Upper lobe of left lung (tissue), 6 donors: ENCODE results near the gene KRT6C. TPM values are rescaled to one million over a fixed set of nuclear protein-coding genes. Genes with fewer than 3 reads are reported as not detected.
A peak's percentile ranks its signal among the peaks of the same experiment; 100 is the strongest.

Experiments
- ATAC-seq, 2 donors: fragments of 200-7000 bp; cut with Tn5 transposase; one replicate each; pipeline ENCODE4 v1.9.1; 2022; ENCODE audit warnings: mild to moderate bottlenecking in 2 of 2, moderate library complexity in 2 of 2; ENCODE audit not compliant: low FRiP score in 2 of 2
- DNase-seq, 2 donors: peaks; one replicate each; pipeline ENCODE4 v3.0.0-alpha.2; 2019 to 2020
- H3K27ac ChIP-seq, 4 donors: fragments of 200-600 bp; sonication (generic); one replicate each; pipeline ENCODE4 v1.5.1; 2016 to 2019
- H3K27me3 ChIP-seq, 4 donors: fragments of 200-600 bp; sonication (generic); one replicate each; pipeline ENCODE4 v1.5.1; 2017 to 2019
- H3K36me3 ChIP-seq, 4 donors: fragments of 200-600 bp; sonication (generic); one replicate each; pipeline ENCODE4 v1.5.1; 2016 to 2019
- H3K4me1 ChIP-seq, 4 donors: fragments of 200-600 bp; sonication (generic); one replicate each; pipeline ENCODE4 v1.5.1; 2018 to 2019
- H3K4me3 ChIP-seq, 4 donors: fragments of 200-600 bp; sonication (generic); one replicate each; pipeline ENCODE4 v1.5.1; 2017 to 2019; ENCODE audit warnings: mild to moderate bottlenecking in 2 of 4, moderate library complexity in 1 of 4
- H3K9me3 ChIP-seq, 4 donors: fragments of 200-600 bp; sonication (generic); one replicate each; pipeline ENCODE4 v1.5.1; 2018 to 2019
- EP300 ChIP-seq, 4 donors: sonication (generic); formaldehyde crosslinking; IDR thresholded peaks; one replicate each; pipeline ENCODE4 v1.5.1; 2017; ENCODE audit warnings: antibody characterized with exemption in 4 of 4, control low read depth in 2 of 4
- POLR2A ChIP-seq, 4 donors: fragments of 450-650 bp; IDR thresholded peaks; one replicate each; pipeline ENCODE4 v1.5.1; 2016 to 2017; ENCODE audit warnings: antibody characterized with exemption in 4 of 4, mild to moderate bottlenecking in 2 of 4
- POLR2AphosphoS5 ChIP-seq, 2 donors: sonication (generic); formaldehyde crosslinking; IDR thresholded peaks; one replicate each; pipeline ENCODE4 v1.5.1; 2017; ENCODE audit warnings: antibody characterized with exemption in 2 of 2
- WGBS, 2 donors: methylation state at CpG; one replicate each; pipeline ENCODE4 v1.1.5; 2017 to 2018; 5-methylcytosine and 5-hydroxymethylcytosine counted together
- total RNA-seq, 6 donors: library from RNA; depleted of rRNA in 4 of 6; stranded (reverse); fragments of >200 nt in 4 of 6; gene quantifications; one replicate each; pipeline versions ENCODE4 v1.1.0 to v1.2.1, GENCODE V29; 2016 to 2021
- TF ChIP-seq, protein P1 (sequence below), 6 experiments: fragments of 450-650 bp in 4 of 6; fragments of 200-600 bp in 2 of 6; sonication (generic) in 2 of 6; IDR thresholded peaks; one replicate each; pipeline ENCODE4 v1.5.1; 2016 to 2019; ENCODE audit warnings: antibody characterized with exemption in 6 of 6
- donor health status: DM: no; HTN: no; CAD: no; lungs with moderate emphysema.
- donor health status: DM: no; HTN: yes; CAD: no; lungs with severe emphysema.

KRT6C gene
- total RNA-seq, 6 donors from 2014 or later, result not detected

DNA sequence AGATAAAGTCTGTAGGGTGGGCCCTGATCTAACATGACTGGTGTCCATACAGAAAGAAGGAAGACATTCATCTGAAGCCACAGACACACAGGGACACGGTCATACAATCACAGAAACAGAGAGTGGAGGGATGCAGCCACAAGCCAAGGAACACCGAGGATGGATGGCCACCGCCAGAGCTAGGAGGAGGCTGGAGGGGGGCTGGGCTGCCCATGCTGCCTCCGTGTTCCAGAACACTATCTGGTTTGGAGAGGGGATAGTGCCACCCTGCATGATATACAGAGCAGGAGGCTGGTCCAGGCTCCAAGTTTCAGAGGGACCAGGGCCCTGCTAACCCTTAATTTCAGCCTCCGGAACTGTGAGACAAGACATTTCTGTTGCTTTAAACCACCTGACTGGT, 48.1 kb downstream of the KRT6C start:
- H3K4me1 ChIP-seq, result no peaks in the 10 kb centered on the region
- no peaks in the 10 kb centered on the region for H3K27me3 ChIP-seq
- DNase-seq (no peak), ATAC-seq (no peak)
- no peak overlapping the region for H3K4me3 ChIP-seq
- no peak overlapping the region for H3K27ac ChIP-seq
- no peaks in the 10 kb centered on the region for H3K9me3 ChIP-seq
- no peaks in the 10 kb centered on the region for H3K36me3 ChIP-seq
- 78 to 99% methylated on average over 5 of the region's 5 CpGs for WGBS, 2 donors
- TF ChIP-seq POLR2AphosphoS5 (IDR thresholded peaks at IDR 0.05) (no peak), POLR2A (IDR thresholded peaks at IDR 0.05) (no peak), EP300 (IDR thresholded peaks at IDR 0.05) (no peak)
- TF ChIP-seq, protein P1, sequence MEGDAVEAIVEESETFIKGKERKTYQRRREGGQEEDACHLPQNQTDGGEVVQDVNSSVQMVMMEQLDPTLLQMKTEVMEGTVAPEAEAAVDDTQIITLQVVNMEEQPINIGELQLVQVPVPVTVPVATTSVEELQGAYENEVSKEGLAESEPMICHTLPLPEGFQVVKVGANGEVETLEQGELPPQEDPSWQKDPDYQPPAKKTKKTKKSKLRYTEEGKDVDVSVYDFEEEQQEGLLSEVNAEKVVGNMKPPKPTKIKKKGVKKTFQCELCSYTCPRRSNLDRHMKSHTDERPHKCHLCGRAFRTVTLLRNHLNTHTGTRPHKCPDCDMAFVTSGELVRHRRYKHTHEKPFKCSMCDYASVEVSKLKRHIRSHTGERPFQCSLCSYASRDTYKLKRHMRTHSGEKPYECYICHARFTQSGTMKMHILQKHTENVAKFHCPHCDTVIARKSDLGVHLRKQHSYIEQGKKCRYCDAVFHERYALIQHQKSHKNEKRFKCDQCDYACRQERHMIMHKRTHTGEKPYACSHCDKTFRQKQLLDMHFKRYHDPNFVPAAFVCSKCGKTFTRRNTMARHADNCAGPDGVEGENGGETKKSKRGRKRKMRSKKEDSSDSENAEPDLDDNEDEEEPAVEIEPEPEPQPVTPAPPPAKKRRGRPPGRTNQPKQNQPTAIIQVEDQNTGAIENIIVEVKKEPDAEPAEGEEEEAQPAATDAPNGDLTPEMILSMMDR (IDR thresholded peaks at IDR 0.05), result no peak

DNA sequence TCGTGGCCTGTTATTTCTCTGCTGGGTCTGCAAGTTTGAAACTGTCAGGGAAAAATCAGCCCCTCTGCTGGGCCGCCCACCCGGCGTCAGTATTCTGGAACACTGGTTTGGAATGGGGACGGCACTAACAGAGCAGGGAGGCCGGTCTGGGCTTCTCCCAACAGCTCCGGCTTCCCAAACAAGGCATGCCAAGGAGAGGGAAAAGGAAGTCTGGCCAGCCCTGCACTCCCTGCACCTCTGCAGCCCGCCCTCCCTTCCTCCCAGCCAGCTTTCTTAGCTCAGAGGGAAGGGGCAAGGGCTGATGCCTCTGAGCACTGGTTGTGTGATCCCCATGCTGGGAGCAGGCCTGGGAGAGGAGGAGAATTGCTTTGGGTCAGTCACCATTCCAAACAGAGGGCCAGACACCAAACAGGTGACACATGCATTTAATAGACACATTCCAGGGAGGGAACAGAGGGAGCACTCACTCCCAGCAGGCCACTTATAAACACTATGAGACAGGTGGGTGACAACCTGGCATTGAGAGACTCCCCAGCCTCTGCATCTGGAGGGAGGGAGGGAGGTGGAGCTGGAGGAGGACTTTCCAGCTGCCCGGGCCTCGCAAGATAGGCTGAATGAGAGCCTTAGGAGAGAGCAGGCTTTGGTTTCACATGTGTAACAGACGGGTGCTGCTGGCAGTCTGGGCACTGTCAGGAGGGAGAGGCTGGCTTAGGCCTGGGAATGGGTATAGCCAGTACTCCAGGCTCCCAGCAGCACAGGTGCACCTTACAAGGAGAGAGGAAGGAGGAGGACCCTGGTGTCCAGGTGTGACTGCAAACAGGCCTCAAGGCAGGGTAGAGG, 49.7 kb downstream of the KRT6C start:
- no peak for TF ChIP-seq EP300 (IDR thresholded peaks at IDR 0.05)
- TF ChIP-seq, protein P1 (IDR thresholded peaks at IDR 0.05), result no peak
- TF ChIP-seq POLR2A (IDR thresholded peaks at IDR 0.05), result no peak
- H3K27ac ChIP-seq, result peak overlapping the region in 2 of 4 donors; percentile 46 to 69
- H3K4me1 ChIP-seq, result no peaks in the 10 kb centered on the region
- H3K9me3 ChIP-seq, result no peaks in the 10 kb centered on the region
- DNase-seq (no peak), ATAC-seq (peak in 1 of 2 donors; percentile 27)
- no peaks in the 10 kb centered on the region for H3K36me3 ChIP-seq
- no peaks in the 10 kb centered on the region for H3K27me3 ChIP-seq
- H3K4me3 ChIP-seq, result no peak overlapping the region
- WGBS, 2 donors, result 56 to 90% methylated on average over 2 to 10 of the region's 11 CpGs

DNA sequence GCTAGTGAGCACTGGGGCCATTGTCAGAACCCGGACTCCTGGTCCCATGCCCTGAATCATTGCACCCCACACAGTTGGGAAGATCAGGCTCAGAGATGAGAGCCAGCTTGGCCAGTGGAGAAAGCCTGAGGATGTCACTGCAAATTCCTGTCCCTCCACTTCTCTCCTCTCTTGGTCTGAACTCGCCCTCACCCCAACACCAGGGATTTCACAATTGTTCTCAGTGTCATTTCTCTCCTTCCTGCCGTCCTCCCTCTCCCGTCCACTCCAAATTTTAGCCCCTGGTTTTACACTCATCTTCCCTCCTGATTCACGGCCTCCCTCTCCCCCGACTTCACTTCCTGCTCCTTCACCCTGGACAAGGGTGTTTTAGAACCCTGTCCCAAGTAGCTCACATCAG, 50.6 kb downstream of the KRT6C start:
- 52 to 57% methylated on average over 6 of the region's 6 CpGs for WGBS, 2 donors
- Histone ChIP-seq H3K9me3 (no peaks in the 10 kb centered on the region), H3K4me3 (no peak overlapping the region), H3K27ac (peak overlapping the region in 2 of 4 donors; percentile 46 to 69), H3K4me1 (no peaks in the 10 kb centered on the region), H3K27me3 (no peaks in the 10 kb centered on the region), H3K36me3 (no peaks in the 10 kb centered on the region)
- DNase-seq (no peak), ATAC-seq (no peak)
- TF ChIP-seq, protein P1 (IDR thresholded peaks at IDR 0.05), result no peak
- TF ChIP-seq EP300 (IDR thresholded peaks at IDR 0.05), result no peak
- TF ChIP-seq POLR2AphosphoS5 (IDR thresholded peaks at IDR 0.05), result no peak
- no peak for TF ChIP-seq POLR2A (IDR thresholded peaks at IDR 0.05)

DNA sequence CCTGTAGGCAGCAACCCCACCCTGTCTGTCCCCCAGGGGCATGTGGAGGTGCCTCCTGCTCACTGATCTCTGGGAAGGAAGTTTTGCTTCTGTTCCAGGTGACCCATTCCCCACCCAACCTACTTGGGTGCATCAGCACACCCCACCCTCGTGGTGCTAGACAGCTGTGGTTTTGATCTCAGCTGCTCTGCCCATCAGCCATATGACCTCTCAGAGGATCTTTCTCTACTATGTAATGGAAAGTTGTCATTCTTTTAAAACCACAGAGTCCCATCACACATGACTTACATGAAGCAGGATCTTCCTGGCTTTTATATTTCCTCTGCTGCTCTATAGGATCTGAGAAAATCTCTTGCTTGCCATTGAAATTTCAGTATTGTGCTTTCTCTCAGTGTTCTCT, 53.9 kb downstream of the KRT6C start:
- WGBS, 2 donors, result 60 to 61% methylated on average over 1 of the region's 1 CpG
- H3K27me3 ChIP-seq, result no peaks in the 10 kb centered on the region
- TF ChIP-seq POLR2A (IDR thresholded peaks at IDR 0.05), result no peak
- TF ChIP-seq POLR2AphosphoS5 (IDR thresholded peaks at IDR 0.05), result no peak
- TF ChIP-seq, protein P1 (IDR thresholded peaks at IDR 0.05), result no peak
- no peak for TF ChIP-seq EP300 (IDR thresholded peaks at IDR 0.05)
- no peaks in the 10 kb centered on the region for H3K9me3 ChIP-seq
- peaks cover 0 to 9% (median 4%) of the 10 kb centered on the region in 4 donors for H3K4me1 ChIP-seq
- no peak overlapping the region for H3K27ac ChIP-seq
- ATAC-seq (no peak), DNase-seq (no peak)
- H3K4me3 ChIP-seq, result no peak overlapping the region
- H3K36me3 ChIP-seq, result no peaks in the 10 kb centered on the region
